Spleen (tissue), 11 donors: Measurements from ENCODE around the gene NELL2. TPM values are rescaled to one million over a fixed set of nuclear protein-coding genes. Genes with fewer than 3 reads are reported as not detected.

Experiments
- DNase-seq: peaks from one replicate; pipeline ENCODE4 v3.0.0-alpha.2; 2020
- H3K27ac ChIP-seq, 8 donors: fragments of 200-600 bp; sonication (generic) in 7 of 8; 1 replicate in 4 of 8; 2 replicates in 4 of 8; pipeline versions ENCODE4 v1.5.0 to v1.8.0; 2016 to 2021; ENCODE audit warnings: inconsistent platforms in 4 of 8, mild to moderate bottlenecking in 4 of 8, moderate library complexity in 1 of 8
- H3K27me3 ChIP-seq, 7 donors: fragments of 200-600 bp; sonication (generic) in 6 of 7; replicated peaks in 1 of 7; 1 replicate in 4 of 7; 2 replicates in 3 of 7; pipeline versions ENCODE4 v1.5.0 to v1.8.0; 2016 to 2021; ENCODE audit warnings: inconsistent platforms in 3 of 7, mild to moderate bottlenecking in 1 of 7
- H3K36me3 ChIP-seq, 6 donors: fragments of 200-600 bp; sonication (generic) in 5 of 6; 1 replicate in 4 of 6; 2 replicates in 2 of 6; pipeline versions ENCODE4 v1.5.0 to v1.8.0; 2016 to 2021; ENCODE audit warnings: inconsistent platforms in 2 of 6
- H3K4me1 ChIP-seq, 6 donors: fragments of 200-600 bp; sonication (generic) in 5 of 6; 1 replicate in 3 of 6; 2 replicates in 3 of 6; pipeline versions ENCODE4 v1.5.0 to v1.8.0; 2016 to 2021; ENCODE audit warnings: inconsistent platforms in 3 of 6
- H3K4me3 ChIP-seq, 8 donors: fragments of 200-600 bp; sonication (generic) in 7 of 8; 1 replicate in 4 of 8; 2 replicates in 4 of 8; pipeline versions ENCODE4 v1.5.0 to v1.8.0; 2016 to 2021; ENCODE audit warnings: inconsistent platforms in 4 of 8, mild to moderate bottlenecking in 4 of 8, moderate library complexity in 2 of 8
- H3K9me3 ChIP-seq, 8 donors: fragments of 200-600 bp; sonication (generic) in 7 of 8; 1 replicate in 4 of 8; 2 replicates in 4 of 8; pipeline versions ENCODE4 v1.5.0 to v1.8.0; 2016 to 2021; ENCODE audit warnings: inconsistent platforms in 4 of 8
- POLR2A ChIP-seq, 3 donors: fragments of 450-650 bp; IDR thresholded peaks; one replicate each; pipeline ENCODE4 v1.5.1; 2017; ENCODE audit warnings: antibody characterized with exemption in 3 of 3, mild to moderate bottlenecking in 1 of 3
- POLR2AphosphoS5 ChIP-seq, 3 donors: sonication (generic); formaldehyde crosslinking; IDR thresholded peaks; one replicate each; pipeline ENCODE4 v1.5.1; 2017; ENCODE audit warnings: antibody characterized with exemption in 3 of 3
- WGBS, 5 donors: extraction: QIAGEN DNeasy Blood & Tissue Kit in 3 of 5; methylation state at CpG; one replicate each; pipeline versions ENCODE4 v1.1.5 to v1.1.7; 2013 to 2018; 5-methylcytosine and 5-hydroxymethylcytosine counted together
- intact Hi-C: fragments of 100-400 bp; cut with DNase I; formaldehyde crosslinking; loops from one replicate; pipeline ENCODE4 v1.15.0; 2023; ENCODE audit warnings: low total_unique reads
- polyA plus RNA-seq, 3 donors: library from polyadenylated mRNA; stranded (reverse); fragments of 200-250 nt; gene quantifications; one replicate each; pipeline ENCODE4 v1.2.1, GENCODE V29; 2013
- total RNA-seq, 7 donors: library from RNA; depleted of rRNA in 3 of 7; stranded (reverse); fragments of >200 nt in 3 of 7; fragmentation: NEBNext Ultra II Directional in 4 of 7; extraction: Animal tissue kit (Norgen Biotek cat#: 25700) in 4 of 7; gene quantifications; one replicate each; pipeline versions ENCODE4 v1.1.0 to v1.2.1, GENCODE V29; 2016 to 2021
- TF ChIP-seq, protein P1 (sequence below), 11 experiments: fragments of 200-600 bp in 7 of 11; fragments of 450-650 bp in 4 of 11; sonication (generic) in 4 of 11; IDR thresholded peaks in 8 of 11; conservative IDR thresholded peaks in 3 of 11; 1 replicate in 7 of 11; 2 replicates in 4 of 11; pipeline versions ENCODE4 v1.4.0 to v1.8.0; 2016 to 2021; ENCODE audit warnings: antibody characterized with exemption in 11 of 11, inconsistent platforms in 4 of 11, mild to moderate bottlenecking in 1 of 11
- donor health status: healthy with polysubstance abuse.
- donor health status: DM: no; HTN: no; CAD: no; lungs with moderate emphysema.
- donor health status: DM: no; HTN: no; CAD: no.
- donor health status: Bipolar disorder and iron deficiency.
- donor health status: healthy.
- donor health status: DM: no; HTN: no; CAD: no.
- donor health status: DM: yes; HTN: yes; CAD: no.

The NELL2 gene
- total and polyA plus RNA-seq, 10 donors = 1.0 to 21.8 (median 8.2) TPM

DNA sequence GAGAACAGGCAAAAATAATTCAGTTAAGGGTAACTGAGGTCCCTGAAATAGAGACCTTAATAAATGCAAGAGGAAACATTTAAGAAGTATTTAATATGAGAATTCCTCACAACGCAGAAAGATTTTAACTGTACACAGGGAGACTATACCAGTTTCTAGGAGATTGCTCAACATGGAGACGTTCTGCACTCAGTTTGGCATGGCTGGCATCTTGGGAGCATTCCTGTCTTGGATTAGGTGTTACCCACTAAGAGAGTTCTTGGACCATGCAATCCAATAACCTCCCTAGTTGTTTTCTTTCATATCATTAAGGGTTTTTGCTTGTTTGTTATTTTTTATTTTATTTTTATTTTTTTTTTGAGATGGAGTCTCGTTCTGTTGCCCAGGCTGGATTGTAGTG is 302.4 kb downstream of the NELL2 start:
- Histone ChIP-seq H3K36me3 (no peaks in the 10 kb centered on the region), H3K9me3 (peaks cover 0 to 6% (median 0%) of the 10 kb centered on the region in 8 donors), H3K4me3 (no peak overlapping the region), H3K4me1 (no peaks in the 10 kb centered on the region), H3K27me3 (no peaks in the 10 kb centered on the region), H3K27ac (no peak overlapping the region)
- TF ChIP-seq POLR2AphosphoS5 (IDR thresholded peaks at IDR 0.05) (no peak), POLR2A (IDR thresholded peaks at IDR 0.05) (no peak)
- TF ChIP-seq, protein P1, sequence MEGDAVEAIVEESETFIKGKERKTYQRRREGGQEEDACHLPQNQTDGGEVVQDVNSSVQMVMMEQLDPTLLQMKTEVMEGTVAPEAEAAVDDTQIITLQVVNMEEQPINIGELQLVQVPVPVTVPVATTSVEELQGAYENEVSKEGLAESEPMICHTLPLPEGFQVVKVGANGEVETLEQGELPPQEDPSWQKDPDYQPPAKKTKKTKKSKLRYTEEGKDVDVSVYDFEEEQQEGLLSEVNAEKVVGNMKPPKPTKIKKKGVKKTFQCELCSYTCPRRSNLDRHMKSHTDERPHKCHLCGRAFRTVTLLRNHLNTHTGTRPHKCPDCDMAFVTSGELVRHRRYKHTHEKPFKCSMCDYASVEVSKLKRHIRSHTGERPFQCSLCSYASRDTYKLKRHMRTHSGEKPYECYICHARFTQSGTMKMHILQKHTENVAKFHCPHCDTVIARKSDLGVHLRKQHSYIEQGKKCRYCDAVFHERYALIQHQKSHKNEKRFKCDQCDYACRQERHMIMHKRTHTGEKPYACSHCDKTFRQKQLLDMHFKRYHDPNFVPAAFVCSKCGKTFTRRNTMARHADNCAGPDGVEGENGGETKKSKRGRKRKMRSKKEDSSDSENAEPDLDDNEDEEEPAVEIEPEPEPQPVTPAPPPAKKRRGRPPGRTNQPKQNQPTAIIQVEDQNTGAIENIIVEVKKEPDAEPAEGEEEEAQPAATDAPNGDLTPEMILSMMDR (IDR thresholded peaks at IDR 0.05 in 8 of 11, conservative IDR thresholded peaks at IDR 0.05 in 3 of 11) = no peak
- no peak for DNase-seq
- WGBS, 5 donors = 79 to 86% (median 81%) methylated on average over 3 of the region's 3 CpGs
- intact Hi-C loops = no loop called here

DNA sequence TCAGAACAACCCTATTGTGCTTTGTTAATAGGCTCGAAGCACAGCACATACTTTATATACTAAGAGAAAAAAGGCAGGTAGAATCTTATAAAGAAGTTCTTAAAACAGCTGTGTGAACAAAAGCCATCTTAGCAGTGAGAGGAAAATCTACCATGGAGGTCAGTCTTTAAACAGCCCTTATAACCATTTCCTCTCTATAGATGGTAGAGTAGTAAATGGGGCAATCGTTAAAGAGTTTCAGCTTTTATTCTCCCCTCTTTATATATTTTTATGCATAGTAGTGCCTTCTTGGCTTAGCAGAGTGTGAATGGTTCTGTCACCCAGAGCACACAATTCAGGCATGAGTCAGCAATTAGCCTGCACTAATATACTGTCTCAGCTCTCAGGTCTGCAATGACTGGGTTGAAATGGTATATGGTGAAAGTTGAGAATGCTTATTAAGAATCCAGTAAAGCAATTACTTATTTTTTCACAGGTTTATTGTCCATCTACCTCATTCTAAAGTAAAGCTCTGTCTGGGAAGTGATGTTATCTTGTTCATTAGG is 305.0 kb downstream of the NELL2 start:
- DNase-seq = no peak
- H3K27ac ChIP-seq = no peak overlapping the region
- H3K36me3 ChIP-seq = no peaks in the 10 kb centered on the region
- intact Hi-C loops = no loop called here
- H3K9me3 ChIP-seq = no peaks in the 10 kb centered on the region
- no peaks in the 10 kb centered on the region for H3K27me3 ChIP-seq
- TF ChIP-seq POLR2AphosphoS5 (IDR thresholded peaks at IDR 0.05) (no peak), POLR2A (IDR thresholded peaks at IDR 0.05) (no peak)
- TF ChIP-seq, protein P1 (IDR thresholded peaks at IDR 0.05 in 8 of 11, conservative IDR thresholded peaks at IDR 0.05 in 3 of 11) = no peak
- WGBS, 5 donors = 81 to 84% (median 83%) methylated on average over 2 of the region's 2 CpGs
- no peak overlapping the region for H3K4me3 ChIP-seq
- H3K4me1 ChIP-seq = no peaks in the 10 kb centered on the region

DNA sequence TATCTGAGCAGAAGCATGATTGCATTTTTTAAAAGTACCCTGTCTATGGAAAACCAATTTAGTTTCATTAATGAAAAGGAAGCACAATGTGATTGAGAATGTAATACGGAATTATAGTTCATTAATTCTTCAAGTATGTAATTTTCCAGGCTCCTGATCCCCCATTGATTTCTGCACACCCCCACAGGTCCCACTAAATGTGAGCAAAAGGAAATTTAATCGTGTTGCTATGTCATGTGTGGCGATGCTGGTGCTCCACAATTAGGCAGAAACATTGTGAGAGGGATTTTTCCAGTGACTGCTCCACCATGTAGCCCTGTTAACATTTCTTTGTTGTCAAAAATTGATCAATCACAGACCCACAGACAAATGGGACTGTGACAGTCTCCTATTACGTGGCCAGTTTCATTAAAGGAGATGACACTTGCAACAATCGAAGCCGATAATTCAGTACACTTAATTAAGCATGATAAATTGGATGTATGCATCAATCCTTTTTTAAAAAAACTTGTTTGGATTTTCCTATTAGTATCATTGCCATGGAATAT is 306.0 kb downstream of the NELL2 start:
- TF ChIP-seq, protein P1 (IDR thresholded peaks at IDR 0.05 in 8 of 11, conservative IDR thresholded peaks at IDR 0.05 in 3 of 11) = no peak
- TF ChIP-seq POLR2A (IDR thresholded peaks at IDR 0.05) (no peak), POLR2AphosphoS5 (IDR thresholded peaks at IDR 0.05) (no peak)
- Histone ChIP-seq H3K4me1 (no peaks in the 10 kb centered on the region), H3K27ac (no peak overlapping the region), H3K27me3 (no peaks in the 10 kb centered on the region), H3K4me3 (no peak overlapping the region), H3K36me3 (no peaks in the 10 kb centered on the region), H3K9me3 (no peaks in the 10 kb centered on the region)
- no peak for DNase-seq
- 80 to 90% (median 83%) methylated on average over 6 of the region's 6 CpGs for WGBS, 5 donors
- intact Hi-C loops = no loop called here

DNA sequence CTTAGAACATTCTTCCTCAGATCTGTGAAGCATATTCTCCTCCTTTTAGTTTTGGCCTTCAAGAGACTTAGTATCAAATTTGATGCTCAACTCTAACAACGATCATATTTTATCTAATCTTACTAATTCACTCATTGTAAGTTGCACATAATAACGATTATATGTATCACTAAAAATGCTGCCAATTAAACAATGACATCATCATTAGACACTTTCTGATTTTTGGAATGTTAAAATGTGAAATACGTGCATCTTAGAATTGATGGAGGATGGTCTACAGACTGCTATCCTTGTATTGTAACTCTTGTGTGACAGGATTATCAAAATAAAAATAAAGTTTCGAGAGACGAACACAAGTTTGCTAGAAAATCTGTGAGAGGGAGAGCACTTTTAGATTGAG is 311.0 kb downstream of the NELL2 start:
- Histone ChIP-seq H3K36me3 (no peaks in the 10 kb centered on the region), H3K4me1 (no peaks in the 10 kb centered on the region), H3K27ac (no peak overlapping the region), H3K9me3 (peaks cover 0 to 6% (median 0%) of the 10 kb centered on the region in 8 donors), H3K4me3 (no peak overlapping the region), H3K27me3 (no peaks in the 10 kb centered on the region)
- WGBS, 5 donors = 84 to 93% (median 90%) methylated on average over 5 of the region's 5 CpGs
- DNase-seq = no peak
- TF ChIP-seq, protein P1 (IDR thresholded peaks at IDR 0.05 in 8 of 11, conservative IDR thresholded peaks at IDR 0.05 in 3 of 11) = no peak
- TF ChIP-seq POLR2A (IDR thresholded peaks at IDR 0.05) (no peak), POLR2AphosphoS5 (IDR thresholded peaks at IDR 0.05) (no peak)
- intact Hi-C loops = no loop called here
